ENCODE data around the gene SMIM35.
A peak's percentile ranks its signal among the peaks of the same experiment; 100 is the strongest.
"Not testable (repeated sequence)": the region's sequence is repeated elsewhere in the genome, so short reads cannot be mapped to it uniquely, and the experiment has no call there.

The SMIM35 gene

DNA sequence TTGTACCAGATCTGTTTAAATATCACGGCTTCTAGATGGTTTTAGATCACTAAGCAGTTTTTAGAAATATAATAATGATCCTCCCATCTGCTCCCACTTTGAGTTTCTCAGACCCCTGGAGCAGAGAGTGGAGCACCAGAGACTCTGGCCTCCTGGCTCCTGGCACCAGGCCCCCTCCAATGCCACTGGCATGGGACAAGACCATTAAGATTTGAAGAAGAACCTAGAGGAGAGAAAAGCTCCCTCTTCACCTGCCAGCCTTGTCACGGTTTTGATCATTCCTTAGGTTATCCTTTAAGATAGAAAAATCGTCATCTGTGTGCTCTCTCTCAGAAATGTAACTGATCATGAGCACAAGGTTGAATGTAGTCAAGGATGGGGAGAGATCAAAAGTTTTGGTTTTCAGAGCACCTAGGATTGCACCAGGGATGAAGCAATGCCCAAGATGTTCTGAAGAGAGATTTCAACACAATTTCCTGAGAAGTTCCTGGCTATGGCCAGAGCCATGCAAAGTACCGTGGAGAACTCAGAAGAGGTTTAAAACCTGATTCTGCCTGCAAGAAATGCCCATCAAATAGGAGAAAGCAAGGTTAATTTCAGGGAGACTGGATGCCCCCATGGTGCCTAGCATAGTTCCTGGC, 78.4 kb downstream of the SMIM35 start:
- H4K20me1 ChIP-seq (ENCODE audit: low read depth, low read length), result no peaks in the 10 kb centered on the region
- no peaks in the 10 kb centered on the region for H3K79me2 ChIP-seq (ENCODE audit: insufficient read depth, low read length)
- no peak overlapping the region for H3K4me3 ChIP-seq (ENCODE audit: insufficient read depth, low read length, poor library complexity, severe bottlenecking)
- no peak overlapping the region for H2AFZ ChIP-seq (ENCODE audit: low read depth, low read length, severe bottlenecking)
- TF ChIP-seq, protein P1, sequence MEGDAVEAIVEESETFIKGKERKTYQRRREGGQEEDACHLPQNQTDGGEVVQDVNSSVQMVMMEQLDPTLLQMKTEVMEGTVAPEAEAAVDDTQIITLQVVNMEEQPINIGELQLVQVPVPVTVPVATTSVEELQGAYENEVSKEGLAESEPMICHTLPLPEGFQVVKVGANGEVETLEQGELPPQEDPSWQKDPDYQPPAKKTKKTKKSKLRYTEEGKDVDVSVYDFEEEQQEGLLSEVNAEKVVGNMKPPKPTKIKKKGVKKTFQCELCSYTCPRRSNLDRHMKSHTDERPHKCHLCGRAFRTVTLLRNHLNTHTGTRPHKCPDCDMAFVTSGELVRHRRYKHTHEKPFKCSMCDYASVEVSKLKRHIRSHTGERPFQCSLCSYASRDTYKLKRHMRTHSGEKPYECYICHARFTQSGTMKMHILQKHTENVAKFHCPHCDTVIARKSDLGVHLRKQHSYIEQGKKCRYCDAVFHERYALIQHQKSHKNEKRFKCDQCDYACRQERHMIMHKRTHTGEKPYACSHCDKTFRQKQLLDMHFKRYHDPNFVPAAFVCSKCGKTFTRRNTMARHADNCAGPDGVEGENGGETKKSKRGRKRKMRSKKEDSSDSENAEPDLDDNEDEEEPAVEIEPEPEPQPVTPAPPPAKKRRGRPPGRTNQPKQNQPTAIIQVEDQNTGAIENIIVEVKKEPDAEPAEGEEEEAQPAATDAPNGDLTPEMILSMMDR (IDR thresholded peaks at IDR 0.05; ENCODE audit: insufficient read depth, low read length, poor library complexity, severe bottlenecking), result no peak
- TF ChIP-seq EZH2phosphoT487 (conservative IDR thresholded peaks at IDR 0.05; ENCODE audit: low read length), result no peak
- H3K4me2 ChIP-seq (ENCODE audit: low read depth, low read length, poor library complexity, severe bottlenecking), result peak overlapping the region; percentile 74
- H3K27ac ChIP-seq (ENCODE audit: low read depth, low read length), result peak overlapping the region; percentile 98
- H3K36me3 ChIP-seq (ENCODE audit: low read length), result no peaks in the 10 kb centered on the region
- H3K9me2 ChIP-seq (replicated peaks; ENCODE audit: insufficient read depth, low read length), result no peaks in the 10 kb centered on the region
- H3K27me3 ChIP-seq (ENCODE audit: low read length), result no peaks in the 10 kb centered on the region
- peak overlapping the region; percentile 68 for H3K9ac ChIP-seq (ENCODE audit: low read length)
- H3K9me3 ChIP-seq (ENCODE audit: insufficient read depth, low read length), result no peaks in the 10 kb centered on the region
- peaks cover 60% of the 10 kb centered on the region for H3F3A ChIP-seq (ENCODE audit: insufficient read depth)

DNA sequence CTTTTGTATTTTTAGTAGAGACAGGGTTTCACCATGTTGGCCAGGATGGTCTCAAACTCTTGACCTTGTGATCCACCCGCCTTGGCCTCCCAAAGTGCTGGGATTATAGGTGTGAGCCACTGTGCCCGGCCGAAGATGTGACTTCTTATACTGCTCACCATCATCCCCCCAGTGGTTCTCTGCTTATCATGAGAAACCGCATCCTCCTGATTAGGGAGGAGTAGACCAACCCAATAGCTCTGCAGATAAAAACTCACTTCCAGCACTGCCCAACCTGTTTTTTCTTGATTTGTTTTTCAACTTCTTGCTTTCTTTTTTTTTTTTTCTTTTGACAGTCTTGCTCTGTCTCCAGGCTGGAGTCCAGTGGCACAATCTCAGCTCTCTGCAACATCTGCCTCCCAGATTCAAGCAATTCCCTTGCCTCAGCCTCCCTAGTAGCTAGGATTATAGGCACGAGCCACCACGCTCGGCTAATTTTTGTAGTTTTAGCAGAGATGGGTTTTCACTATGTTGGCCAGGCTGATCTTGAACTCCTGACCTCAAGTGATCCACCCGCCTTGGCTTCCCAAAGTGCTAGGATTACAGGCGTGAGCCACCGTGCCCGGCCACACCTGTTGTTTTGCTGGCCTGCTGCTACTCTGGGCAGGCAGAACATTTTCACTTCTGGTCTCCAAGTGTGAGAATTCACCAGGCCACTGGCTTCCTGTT, 79.0 kb downstream of the SMIM35 start:
- H3K79me2 ChIP-seq (ENCODE audit: insufficient read depth, low read length), result not testable (repeated sequence)

DNA sequence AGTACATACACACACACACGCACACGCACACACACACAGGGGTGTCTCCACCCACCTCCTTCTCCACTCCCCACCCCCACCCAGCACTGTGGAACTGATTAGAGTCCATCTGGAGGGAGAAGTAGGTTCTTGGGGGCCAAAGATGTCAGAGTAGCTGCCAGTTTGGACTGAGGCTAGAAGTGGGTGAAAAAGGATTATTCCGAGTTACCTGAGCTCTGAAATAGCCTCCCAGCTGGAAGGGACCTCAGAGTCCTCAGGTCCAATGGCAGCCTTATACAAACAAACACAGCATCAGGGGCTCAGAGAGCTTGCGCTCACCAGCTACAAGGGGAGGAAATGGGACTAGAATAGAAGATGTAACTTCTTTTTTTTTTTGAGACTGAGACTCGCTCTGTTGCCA, 79.7 kb downstream of the SMIM35 start:
- H3F3A ChIP-seq (ENCODE audit: insufficient read depth), result peaks cover 61% of the 10 kb centered on the region

More for the DNA sequence above, 79.0 kb downstream of the SMIM35 start:
- not testable (repeated sequence) for H3K36me3 ChIP-seq (ENCODE audit: low read length); H3K9me3 ChIP-seq (ENCODE audit: insufficient read depth, low read length); H3K9me2 ChIP-seq (replicated peaks; ENCODE audit: insufficient read depth, low read length); H2AFZ ChIP-seq (ENCODE audit: low read depth, low read length, severe bottlenecking); H3K27me3 ChIP-seq (ENCODE audit: low read length); H3K4me3 ChIP-seq (ENCODE audit: insufficient read depth, low read length, poor library complexity, severe bottlenecking); H4K20me1 ChIP-seq (ENCODE audit: low read depth, low read length)
- H3K4me2 ChIP-seq (ENCODE audit: low read depth, low read length, poor library complexity, severe bottlenecking), result peak overlapping the region; percentile 74
- peak overlapping the region; percentile 68 for H3K9ac ChIP-seq (ENCODE audit: low read length)
- peak overlapping the region; percentile 98 for H3K27ac ChIP-seq (ENCODE audit: low read depth, low read length)
- peaks cover 61% of the 10 kb centered on the region for H3F3A ChIP-seq (ENCODE audit: insufficient read depth)

More for the DNA sequence above, 79.7 kb downstream of the SMIM35 start:
- Histone ChIP-seq H3K4me3 (ENCODE audit: insufficient read depth, low read length, poor library complexity, severe bottlenecking) (peak overlapping the region; percentile 20), H3K79me2 (ENCODE audit: insufficient read depth, low read length) (no peaks in the 10 kb centered on the region), H3K9me2 (replicated peaks; ENCODE audit: insufficient read depth, low read length) (no peaks in the 10 kb centered on the region), H3K9ac (ENCODE audit: low read length) (peak overlapping the region; percentile 68), H3K9me3 (ENCODE audit: insufficient read depth, low read length) (no peaks in the 10 kb centered on the region), H3K4me2 (ENCODE audit: low read depth, low read length, poor library complexity, severe bottlenecking) (peak overlapping the region; percentile 74), H4K20me1 (ENCODE audit: low read depth, low read length) (no peaks in the 10 kb centered on the region), H2AFZ (ENCODE audit: low read depth, low read length, severe bottlenecking) (no peak overlapping the region), H3K27ac (ENCODE audit: low read depth, low read length) (peak overlapping the region; percentile 98), H3K27me3 (ENCODE audit: low read length) (no peaks in the 10 kb centered on the region), H3K36me3 (ENCODE audit: low read length) (no peaks in the 10 kb centered on the region)
- no peak for TF ChIP-seq EZH2phosphoT487 (conservative IDR thresholded peaks at IDR 0.05; ENCODE audit: low read length)
- TF ChIP-seq, protein P1 (IDR thresholded peaks at IDR 0.05; ENCODE audit: insufficient read depth, low read length, poor library complexity, severe bottlenecking), result no peak

All from SU-DHL-6 (cell line).